H1 (cell line): ENCODE results near the gene KCTD15. TPM values are rescaled to one million over a fixed set of nuclear protein-coding genes. Genes with fewer than 3 reads are reported as not detected.
A peak's percentile ranks its signal among the peaks of the same experiment; 100 is the strongest.

Source experiments
- CTCF ChIA-PET: fragments of 300-600 bp; sonication (Branson Sonifier 250); formaldehyde crosslinking; loops from one replicate; lab custom pipeline; 2021; ENCODE audit not compliant: partially characterized antibody; lab: Charles Lee
- POLR2A ChIA-PET: fragments of 300-600 bp; sonication (Branson Sonifier 250); formaldehyde crosslinking; loops from one replicate; lab custom pipeline; 2021; ENCODE audit warnings: inconsistent platforms; ENCODE audit not compliant: partially characterized antibody; lab: Charles Lee
- DNase-seq, 2 experiments: peaks; one replicate each; pipeline versions ENCODE4 v3.0.0 to v3.0.0-alpha.2; 2010 to 2022; ENCODE audit warnings: low spot score in 2 of 2, low read depth in 1 of 2, mixed read lengths in 1 of 2
- FAIRE-seq: peaks from 2 replicates; lab custom pipeline; 2011; peaks lifted over from hg19 to GRCh38; lab: Jason Lieb, UNC
- H2AFZ ChIP-seq: 2 replicates; pipeline ENCODE4 v1.8.1; 2012; ENCODE audit warnings: low read length, inconsistent platforms
- H2AK5ac ChIP-seq: 2 replicates; pipeline ENCODE4 v1.6.1; 2013; ENCODE audit warnings: low read depth, low read length
- H2BK120ac ChIP-seq: replicated peaks from 2 replicates; pipeline ENCODE3; 2013; ENCODE audit warnings: low read depth, low read length, inconsistent platforms
- H2BK12ac ChIP-seq: 2 replicates; pipeline ENCODE4 v1.6.1; 2013; ENCODE audit warnings: low read depth, low read length
- H2BK15ac ChIP-seq: 2 replicates; pipeline ENCODE4 v1.6.1; 2013; ENCODE audit warnings: low read length
- H2BK20ac ChIP-seq: 2 replicates; pipeline ENCODE4 v1.6.1; 2013; ENCODE audit warnings: low read length
- H2BK5ac ChIP-seq: 2 replicates; pipeline ENCODE4 v1.6.1; 2013; ENCODE audit warnings: low read depth, low read length
- H3K14ac ChIP-seq: 2 replicates; pipeline ENCODE4 v1.6.1; 2013; ENCODE audit warnings: inconsistent platforms; ENCODE audit not compliant: insufficient read length
- H3K18ac ChIP-seq: 2 replicates; pipeline ENCODE4 v1.6.1; 2013; ENCODE audit warnings: low read length; ENCODE audit errors: extremely low read depth
- H3K23ac ChIP-seq: 2 replicates; pipeline ENCODE4 v1.6.1; 2013; ENCODE audit warnings: inconsistent platforms; ENCODE audit not compliant: insufficient read length
- H3K23me2 ChIP-seq: 2 replicates; pipeline ENCODE4 v1.6.1; 2013; ENCODE audit warnings: low read depth, low read length
- H3K27ac ChIP-seq: 2 replicates; pipeline ENCODE4 v1.6.1; 2011; ENCODE audit warnings: low read depth, low read length, inconsistent platforms
- H3K27me3 ChIP-seq, 4 experiments: replicated peaks in 1 of 4; 1 replicate in 1 of 4; 2 replicates in 3 of 4; pipeline versions ENCODE4 v1.6.1 to v1.8.1; 2011 to 2013; ENCODE audit warnings: low read length in 3 of 4, mild to moderate bottlenecking in 3 of 4, inconsistent platforms in 2 of 4, mixed read lengths in 2 of 4, moderate library complexity in 1 of 4; ENCODE audit not compliant: control insufficient read depth in 3 of 4, insufficient read depth in 3 of 4; ENCODE audit errors: extremely low read depth in 1 of 4
- H3K36me3 ChIP-seq, 4 experiments: 2 replicates each; pipeline versions ENCODE4 v1.6.1 to v1.8.1; 2011 to 2013; ENCODE audit warnings: mild to moderate bottlenecking in 4 of 4, low read length in 3 of 4, moderate library complexity in 2 of 4, control low read depth in 1 of 4, inconsistent platforms in 1 of 4; ENCODE audit not compliant: insufficient read depth in 4 of 4, control insufficient read depth in 2 of 4
- H3K4ac ChIP-seq: replicated peaks from 2 replicates; pipeline ENCODE3; 2013; ENCODE audit warnings: low read length, low read depth, mixed read lengths, inconsistent platforms; ENCODE audit not compliant: insufficient read length
- H3K4me1 ChIP-seq, 4 experiments: replicated peaks in 1 of 4; 1 replicate in 1 of 4; 2 replicates in 3 of 4; pipeline versions ENCODE4 v1.6.1 to v1.8.1; 2011 to 2013; ENCODE audit warnings: low read length in 3 of 4, inconsistent platforms in 2 of 4, mixed read lengths in 1 of 4; ENCODE audit not compliant: insufficient read depth in 4 of 4, control insufficient read depth in 3 of 4
- H3K4me2 ChIP-seq, 2 experiments: 2 replicates each; pipeline versions ENCODE4 v1.6.1 to v1.8.1; 2011 to 2013; ENCODE audit warnings: low read depth in 2 of 2, low read length in 2 of 2, control low read depth in 1 of 2, inconsistent platforms in 1 of 2, mild to moderate bottlenecking in 1 of 2; ENCODE audit not compliant: insufficient read depth in 1 of 2
- H3K4me3 ChIP-seq, 4 experiments: fragments of 200-600, 300-600 bp in 1 of 4; sonication (generic), shearing (Covaris generic), sonication (Bioruptor Twin) in 1 of 4; 2 replicates each; pipeline versions ENCODE4 v1.5.1 to v1.8.1; 2011 to 2016; ENCODE audit warnings: low read length in 4 of 4, low read depth in 3 of 4, control low read depth in 2 of 4, inconsistent platforms in 2 of 4, mild to moderate bottlenecking in 2 of 4, mixed read lengths in 1 of 4, moderate library complexity in 1 of 4; ENCODE audit not compliant: insufficient read depth in 2 of 4; ENCODE audit errors: extremely low read depth in 1 of 4
- H3K56ac ChIP-seq: replicated peaks from 2 replicates; pipeline ENCODE3; 2013; ENCODE audit warnings: low read depth, mild to moderate bottlenecking, mixed read lengths, low read length, inconsistent platforms; ENCODE audit not compliant: insufficient read length
- H3K79me1 ChIP-seq: 2 replicates; pipeline ENCODE4 v1.6.1; 2013; ENCODE audit warnings: low read depth, low read length, control low read depth
- H3K79me2 ChIP-seq, 2 experiments: 2 replicates each; pipeline versions ENCODE4 v1.6.1 to v1.8.1; 2012 to 2013; ENCODE audit warnings: low read length in 2 of 2, mild to moderate bottlenecking in 2 of 2, inconsistent platforms in 1 of 2; ENCODE audit not compliant: insufficient read depth in 2 of 2, control insufficient read depth in 1 of 2
- H3K9ac ChIP-seq, 4 experiments: replicated peaks in 1 of 4; 1 replicate in 1 of 4; 2 replicates in 3 of 4; pipeline versions ENCODE4 v1.6.1 to v1.8.1; 2011 to 2013; ENCODE audit warnings: low read depth in 3 of 4, low read length in 3 of 4, control low read depth in 2 of 4, mild to moderate bottlenecking in 2 of 4, moderate library complexity in 2 of 4, inconsistent platforms in 1 of 4; ENCODE audit errors: extremely low read depth in 1 of 4
- H3K9me3 ChIP-seq, 2 experiments: 2 replicates each; pipeline versions ENCODE4 v1.6.1 to v1.8.1; 2012 to 2013; ENCODE audit warnings: mild to moderate bottlenecking in 2 of 2, moderate library complexity in 2 of 2, control low read depth in 1 of 2, inconsistent platforms in 1 of 2, low read depth in 1 of 2, low read length in 1 of 2, mixed read lengths in 1 of 2; ENCODE audit not compliant: insufficient read depth in 2 of 2
- H4K20me1 ChIP-seq, 2 experiments: replicated peaks in 1 of 2; 2 replicates each; pipeline versions ENCODE3 to v1.8.1; 2011 to 2013; ENCODE audit warnings: inconsistent platforms in 2 of 2, low read length in 2 of 2, mild to moderate bottlenecking in 1 of 2; ENCODE audit not compliant: insufficient read depth in 2 of 2, control insufficient read depth in 1 of 2
- H4K5ac ChIP-seq: 2 replicates; pipeline ENCODE4 v1.6.1; 2013; ENCODE audit warnings: low read length, low read depth, mixed read lengths, inconsistent platforms; ENCODE audit not compliant: insufficient read length
- H4K8ac ChIP-seq: 2 replicates; pipeline ENCODE4 v1.8.0; 2013; ENCODE audit warnings: mild to moderate bottlenecking, moderate library complexity, low read length, inconsistent platforms; ENCODE audit not compliant: insufficient read depth; ENCODE audit errors: extremely low read depth
- H4K91ac ChIP-seq: replicated peaks from 2 replicates; pipeline ENCODE3; 2013; ENCODE audit warnings: low read length, mixed read lengths, inconsistent platforms; ENCODE audit not compliant: insufficient read length
- CHD2 ChIP-seq: IDR thresholded peaks from 2 replicates; pipeline ENCODE4 v1.6.1; 2012; ENCODE audit warnings: low read length, improper control_type of control experiment
- HDAC6 ChIP-seq: IDR thresholded peaks from one replicate; pipeline ENCODE4 v1.7.1; 2012; ENCODE audit warnings: low read depth, mild to moderate bottlenecking, inconsistent platforms, low read length, moderate library complexity
- JUN ChIP-seq: IDR thresholded peaks from 2 replicates; pipeline ENCODE4 v1.6.1; 2011; ENCODE audit warnings: low read depth, mild to moderate bottlenecking, improper control_type of control experiment, low read length
- POLR2A ChIP-seq, 2 experiments: IDR thresholded peaks; 1 replicate in 1 of 2; 2 replicates in 1 of 2; pipeline ENCODE4 v1.6.1; 2011; ENCODE audit warnings: low read depth in 2 of 2, low read length in 2 of 2, mild to moderate bottlenecking in 2 of 2; ENCODE audit errors: control extremely low read depth in 1 of 2
- POLR2AphosphoS5 ChIP-seq: IDR thresholded peaks from 2 replicates; pipeline ENCODE4 v1.6.1; 2011; ENCODE audit warnings: low read depth, low read length
- POU5F1 ChIP-seq: IDR thresholded peaks from 2 replicates; pipeline ENCODE4 v1.6.1; 2011; ENCODE audit warnings: low read depth, mild to moderate bottlenecking, low read length, moderate library complexity
- RNF2 ChIP-seq: fragments of 200-900, 300-1000 bp; sonication (generic); IDR thresholded peaks from 2 replicates; pipeline ENCODE4 v1.7.1; 2016; ENCODE audit warnings: borderline replicate concordance, low read depth, mild to moderate bottlenecking, antibody characterized with exemption, low read length; ENCODE audit not compliant: poor library complexity, severe bottlenecking; ENCODE audit errors: missing control alignments
- SIX5 ChIP-seq: IDR thresholded peaks from 2 replicates; pipeline ENCODE4 v1.6.1; 2011; ENCODE audit warnings: mild to moderate bottlenecking, low read depth, low read length
- SP2 ChIP-seq: IDR thresholded peaks from 2 replicates; pipeline ENCODE4 v1.6.1; 2012; ENCODE audit warnings: mild to moderate bottlenecking, low read length, inconsistent platforms
- SRF ChIP-seq: IDR thresholded peaks from 2 replicates; pipeline ENCODE4 v1.6.1; 2011; ENCODE audit warnings: mild to moderate bottlenecking, low read depth, low read length, moderate library complexity
- TAF1 ChIP-seq: IDR thresholded peaks from 2 replicates; pipeline ENCODE4 v1.6.1; 2011; ENCODE audit warnings: mild to moderate bottlenecking, low read depth, low read length
- ZNF274 ChIP-seq: IDR thresholded peaks from 2 replicates; pipeline ENCODE4 v1.7.0; 2012; ENCODE audit warnings: low read length, borderline replicate concordance; ENCODE audit errors: extremely low read depth
- WGBS, 2 experiments: shearing (Covaris generic) in 1 of 2; methylation state at CpG; one replicate each; pipeline versions ENCODE4 v1.1.6 to v1.1.7; 2013 to 2015; ENCODE audit warnings: low lambda C conversion rate in 2 of 2, mixed read lengths in 2 of 2, inconsistent platforms in 1 of 2, low coverage in 1 of 2, missing lambda C conversion rate in 1 of 2; ENCODE audit not compliant: insufficient replicate concordance in 2 of 2, insufficient coverage in 1 of 2, insufficient read length in 1 of 2; ENCODE audit errors: extremely low coverage in 1 of 2, missing lambda C conversion rate in 1 of 2; 5-methylcytosine and 5-hydroxymethylcytosine counted together
- polyA plus RNA-seq, 7 experiments: library from polyadenylated mRNA; depleted of rRNA in 3 of 7; stranded (reverse) in 5 of 7; unstranded in 2 of 7; fragments of >200 nt in 5 of 7; fragments of 200-250 nt in 2 of 7; gene quantifications; 1 replicate in 5 of 7; 2 replicates in 1 of 7; 4 replicates in 1 of 7; pipeline versions ENCODE4 v1.2.1 to v1.2.3, GENCODE V29; 2011 to 2013; ENCODE audit warnings: missing spikeins in 2 of 7, mixed read lengths in 2 of 7
- total RNA-seq: library from RNA; stranded (reverse); fragmentation: NEBNext Ultra II Directional; extraction: Animal tissue kit (Norgen Biotek cat#: 25700); gene quantifications from 2 replicates; pipeline ENCODE4 v1.2.1, GENCODE V29; 2021
- TF ChIP-seq, protein P1 (sequence below): IDR thresholded peaks from 2 replicates; pipeline ENCODE4 v1.6.1; 2012; ENCODE audit warnings: inconsistent platforms

Gene KCTD15
- total and polyA plus RNA-seq, 2 of the 8 experiments (the other 6 are each of a cell fraction or from before 2014, with no cell fraction given): 25.1 to 27.0 TPM

DNA sequence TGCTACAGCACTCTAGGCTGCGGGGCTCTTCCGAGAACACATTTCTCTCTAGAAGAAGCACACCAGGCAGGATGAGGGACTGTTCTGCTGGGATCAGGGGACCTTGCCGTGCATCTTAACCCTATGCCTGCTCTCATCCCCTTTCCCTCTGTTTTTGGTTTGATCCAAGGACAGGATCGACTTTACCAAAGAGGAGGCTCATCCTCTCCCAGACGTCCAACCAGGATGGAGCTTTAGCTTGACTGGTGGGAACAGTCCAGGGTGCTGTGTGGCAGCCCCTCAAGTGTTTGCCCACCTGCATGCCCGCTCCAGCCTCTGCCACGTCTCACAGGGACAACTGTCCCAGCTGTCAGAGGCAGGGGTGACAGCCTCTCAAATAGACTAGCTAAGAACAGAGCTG, 42.3 kb upstream of the KCTD15 start:
- no peak overlapping the region for H2BK20ac ChIP-seq
- H3K23ac ChIP-seq: no peak overlapping the region
- DNase-seq: no peak
- no peaks in the 10 kb centered on the region for H3K79me1 ChIP-seq
- no peak overlapping the region for H2AK5ac ChIP-seq
- H4K20me1 ChIP-seq: no peaks in the 10 kb centered on the region
- no peak overlapping the region for H3K9ac ChIP-seq
- H3K79me2 ChIP-seq: no peaks in the 10 kb centered on the region
- no peak overlapping the region for H2BK15ac ChIP-seq
- H2BK120ac ChIP-seq: no peak overlapping the region
- no peaks in the 10 kb centered on the region for H3K9me3 ChIP-seq
- H4K8ac ChIP-seq: no peak overlapping the region
- no peak overlapping the region for H3K14ac ChIP-seq
- no peak overlapping the region for H2AFZ ChIP-seq
- 84% methylated on average over 7 of the region's 7 CpGs; no CpG with 5 or more reads in 1 of the 2 experiments for WGBS, 2 experiments
- CTCF ChIA-PET: interaction anchor here (1.0 to 3.2 kb wide), 5 partner anchors 10 to 322 kb away, joined by 3 to 13 read pairs (median 5); no protein-coding TSS in a partner anchor
- no peak overlapping the region for H4K91ac ChIP-seq
- no peaks in the 10 kb centered on the region; a peak in 1 of 7 replicates for H3K27me3 ChIP-seq
- H3K27ac ChIP-seq: no peak overlapping the region
- H2BK5ac ChIP-seq: no peak overlapping the region
- POLR2A ChIA-PET: interaction anchor here (2.1 kb wide), 1 partner anchor 14 kb away, joined by 5 read pairs; no protein-coding TSS in a partner anchor
- TF ChIP-seq ZNF274 (no peak), POU5F1 (no peak), POLR2A (IDR thresholded peaks at IDR 0.05; ENCODE audit: control extremely low read depth in 1 of 2, low read depth in 2 of 2, low read length in 2 of 2) (no peak), RNF2 (no peak), TAF1 (no peak), SP2 (no peak), HDAC6 (no peak), CHD2 (no peak), SIX5 (no peak), POLR2AphosphoS5 (no peak), SRF (no peak), JUN (no peak)
- TF ChIP-seq, protein P1, sequence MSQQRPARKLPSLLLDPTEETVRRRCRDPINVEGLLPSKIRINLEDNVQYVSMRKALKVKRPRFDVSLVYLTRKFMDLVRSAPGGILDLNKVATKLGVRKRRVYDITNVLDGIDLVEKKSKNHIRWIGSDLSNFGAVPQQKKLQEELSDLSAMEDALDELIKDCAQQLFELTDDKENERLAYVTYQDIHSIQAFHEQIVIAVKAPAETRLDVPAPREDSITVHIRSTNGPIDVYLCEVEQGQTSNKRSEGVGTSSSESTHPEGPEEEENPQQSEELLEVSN: no peak
- no peak overlapping the region for H3K56ac ChIP-seq
- no peaks in the 10 kb centered on the region for H3K36me3 ChIP-seq
- FAIRE-seq: no peak
- H3K18ac ChIP-seq: no peak overlapping the region
- H3K4me3 ChIP-seq: no peak overlapping the region
- H3K23me2 ChIP-seq: no peaks in the 10 kb centered on the region; the same call in 1 of the 2 replicates
- no peak overlapping the region for H2BK12ac ChIP-seq
- H3K4me1 ChIP-seq: no peaks in the 10 kb centered on the region; a peak in 1 of 7 replicates
- no peak overlapping the region for H4K5ac ChIP-seq
- no peak overlapping the region for H3K4me2 ChIP-seq
- peak overlapping the region; percentile 69 for H3K4ac ChIP-seq
